Effector CD8-positive, alpha-beta T cell (primary cell): Measurements from ENCODE around the gene NRN1L.
"Not testable (repeated sequence)": the region's sequence is repeated elsewhere in the genome, so short reads cannot be mapped to it uniquely, and the experiment has no call there.

Experiments used
- DNase-seq: peaks from one replicate; lab custom pipeline; 2025; lab: John Stamatoyannopoulos, UW
- total RNA-seq, 4 experiments: gene quantifications; one replicate each; lab custom pipeline; 2026; lab: John Stamatoyannopoulos, UW

NRN1L gene
- 0 to 0.54 (median 0.15) reads per million in 4 experiments for total RNA-seq

DNA sequence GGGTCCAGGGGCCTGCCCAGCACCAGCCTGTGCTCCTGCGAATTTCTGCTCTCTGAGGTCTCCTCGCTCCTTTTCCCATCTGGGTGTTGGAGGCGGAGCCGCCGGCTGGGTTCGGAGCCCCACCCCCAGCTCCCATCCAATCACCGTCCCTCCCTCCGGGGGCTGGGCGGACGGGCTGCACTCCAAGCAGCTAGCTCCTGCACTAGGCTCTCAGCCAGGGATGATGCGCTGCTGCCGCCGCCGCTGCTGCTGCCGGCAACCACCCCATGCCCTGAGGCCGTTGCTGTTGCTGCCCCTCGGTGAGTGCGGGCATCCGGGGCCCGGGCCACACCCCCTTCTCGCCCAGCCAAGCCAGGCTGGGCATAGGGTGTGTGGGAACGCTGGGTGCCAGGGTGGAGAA, at the start of gene NRN1L:
Gene NRN1L (plus strand): TSS at position 202 of the 400 bp plus-strand sequence. CDS start 19 bp downstream, at position 221.
- DNase-seq = no peak

DNA sequence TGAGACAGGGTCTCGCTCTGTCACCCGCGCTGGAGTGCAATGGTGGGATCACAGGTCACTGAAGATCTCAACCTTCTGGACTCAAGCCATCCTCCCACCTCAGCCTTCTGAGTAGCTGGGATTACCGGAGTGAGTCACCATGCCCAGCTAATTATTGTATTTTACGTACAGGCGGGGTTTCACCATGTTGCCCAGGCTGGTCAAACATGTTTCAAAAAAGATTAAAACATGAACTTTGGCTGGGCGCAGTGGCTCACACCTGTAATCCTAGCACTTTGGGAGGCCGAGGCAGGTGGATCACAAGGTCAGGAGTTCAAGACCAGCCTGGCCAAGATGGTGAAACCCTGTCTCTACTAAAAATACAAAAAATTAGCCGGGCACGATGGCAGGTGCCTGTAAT, 47.5 kb upstream of the NRN1L start:
- DNase-seq = not testable (repeated sequence)

GRCh38 chr16:67837811-67838210, 46.9 kb upstream of the NRN1L start:
- no peak for DNase-seq

DNA sequence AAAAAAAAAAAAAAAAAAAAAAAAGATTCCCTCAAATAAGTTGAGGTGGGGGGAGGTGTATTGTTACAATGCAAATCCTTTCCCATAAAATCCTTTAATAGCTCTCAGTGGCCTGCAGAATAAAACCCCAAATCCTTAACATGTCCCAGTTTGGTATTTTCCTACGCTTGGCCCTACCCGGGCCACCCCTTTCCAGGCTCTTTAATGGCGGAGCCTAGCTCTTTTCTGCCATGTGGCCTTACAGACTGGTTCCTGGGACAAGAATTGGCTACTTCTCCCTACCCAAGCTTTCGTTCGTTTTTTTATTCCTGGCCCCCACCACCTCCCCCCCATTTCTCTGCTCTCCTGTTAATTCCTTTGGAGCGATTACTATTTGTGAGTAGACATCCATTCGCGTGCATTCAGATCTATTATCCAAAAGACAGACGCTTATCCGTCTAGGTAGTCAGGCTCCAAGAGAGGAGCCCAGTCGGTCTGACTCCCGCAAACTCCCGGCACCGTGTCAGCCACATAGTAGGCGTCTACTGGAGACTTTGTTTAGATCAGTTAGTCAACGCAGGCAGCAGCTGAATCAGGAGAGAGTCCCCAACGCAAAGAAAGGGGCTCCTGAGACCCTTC, 43.4 kb upstream of the NRN1L start:
- DNase-seq = no peak

DNA sequence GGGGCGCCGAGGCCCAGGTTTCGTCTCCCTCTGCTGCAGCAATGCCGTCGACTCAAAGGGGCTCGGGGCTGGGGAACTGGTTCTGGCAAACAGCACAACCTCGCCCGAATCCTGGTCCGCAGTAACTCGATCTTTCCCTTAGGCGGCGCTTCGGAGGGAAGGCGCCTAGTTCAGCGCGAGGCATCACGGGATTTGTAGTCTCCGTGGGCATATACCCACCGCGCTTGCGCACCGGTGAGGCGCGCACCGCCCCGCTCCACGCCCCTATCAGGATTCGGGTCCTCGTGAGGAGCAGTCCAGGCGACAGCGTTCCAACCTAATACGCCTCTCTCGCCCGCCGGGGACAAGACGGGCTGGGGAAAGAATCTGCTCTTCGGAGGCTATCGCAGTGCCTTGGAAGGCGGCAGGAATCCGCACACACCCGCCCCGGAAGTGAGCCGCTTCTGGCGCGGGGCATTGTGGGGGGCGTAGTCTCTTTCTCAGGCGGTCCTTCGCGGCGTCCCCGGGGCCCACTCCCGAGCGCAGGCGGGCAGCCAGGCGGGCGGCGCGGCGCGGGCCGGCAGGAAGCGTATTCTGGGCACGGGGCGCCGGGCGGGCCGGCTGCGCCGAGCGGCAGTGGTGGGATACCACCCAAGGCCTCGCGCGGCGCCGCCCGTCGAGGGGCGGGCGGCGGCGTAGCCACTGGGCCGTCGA, 42.7 kb upstream of the NRN1L start, which contains the start of gene THAP11:
Gene THAP11 (plus strand): TSS at position 505 of the 693 bp plus-strand sequence. CDS start 235 bp downstream, outside the sequence.
- DNase-seq = peak; percentile 92

GRCh38 chr16:67842509-67843342, 42.0 kb upstream of the NRN1L start:
- peak; percentile 48 for DNase-seq

DNA sequence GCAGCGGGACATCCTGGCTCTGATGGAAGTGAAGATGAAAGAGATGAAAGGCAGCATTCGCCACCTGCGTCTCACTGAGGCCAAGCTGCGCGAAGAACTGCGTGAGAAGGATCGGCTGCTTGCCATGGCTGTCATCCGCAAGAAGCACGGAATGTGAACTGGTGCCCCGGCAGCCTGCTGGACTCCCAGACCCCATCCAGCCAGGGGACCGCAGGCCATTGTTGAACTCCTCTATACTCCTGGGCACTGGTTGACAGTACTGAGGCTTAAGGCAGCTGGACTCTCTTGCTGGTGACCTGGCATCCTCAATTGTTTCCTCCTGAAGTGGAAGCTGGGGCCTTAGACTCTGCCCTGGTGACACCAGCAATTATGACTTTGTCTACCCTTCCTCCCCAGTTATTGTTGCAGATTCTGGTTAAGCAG, 41.3 kb upstream of the NRN1L start:
- DNase-seq = no peak

GRCh38 chr16:67844497-67844896, 40.2 kb upstream of the NRN1L start:
- DNase-seq = no peak

- DNase-seq = no peak
These were observed 39.2 kb upstream of the NRN1L start for GRCh38 chr16:67845291-67846062.

- no peak for DNase-seq
These were observed 38.7 kb upstream of the NRN1L start for GRCh38 chr16:67846063-67846319.

- peak; percentile 90 for DNase-seq
These were observed 38.2 kb upstream of the NRN1L start, which contains the start of gene NUTF2 for GRCh38 chr16:67846320-67847063. Gene NUTF2 (plus strand): TSS chr16:67846933. CDS start chr16:67865131, 18,198 bp downstream.

DNA sequence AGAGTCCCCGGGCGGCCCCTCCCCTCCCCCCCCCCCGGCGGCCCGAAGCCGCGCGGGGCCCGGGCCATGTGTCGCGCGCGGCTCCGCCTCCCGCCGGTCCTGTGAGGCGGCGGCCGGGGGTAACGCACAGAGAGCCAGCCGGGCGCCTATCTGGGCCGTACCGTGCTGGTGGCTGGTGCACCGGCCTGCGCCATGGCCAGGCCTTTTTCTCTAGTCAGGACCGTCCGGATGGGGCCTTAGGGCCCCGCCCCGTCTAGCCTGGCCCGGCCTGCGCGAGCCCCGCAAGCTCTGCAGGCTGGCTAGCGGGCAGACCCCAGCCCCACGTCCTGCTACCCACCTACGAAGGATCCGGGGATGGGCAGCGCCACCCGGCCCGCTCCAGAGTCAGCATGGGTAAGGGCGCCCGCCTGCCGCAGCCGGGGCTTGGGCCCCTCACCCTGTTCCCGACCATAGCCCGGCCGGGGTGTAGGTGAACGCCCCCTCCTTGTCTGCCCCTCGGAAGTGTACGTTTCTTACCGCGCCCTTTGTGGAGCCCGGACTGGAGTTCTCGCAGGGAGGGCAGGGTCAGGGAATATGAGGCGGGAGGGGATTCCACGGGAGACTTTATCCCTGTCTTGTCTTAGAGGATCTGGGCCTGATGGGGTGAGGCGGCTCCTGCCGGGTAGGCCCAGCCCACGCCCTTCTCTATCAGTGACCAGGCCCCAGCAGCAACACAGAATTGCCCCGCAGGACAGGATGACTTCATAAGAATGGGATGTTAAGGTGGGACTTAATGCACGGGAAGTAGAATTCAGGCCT, 37.4 kb upstream of the NRN1L start, which contains the start of gene CENPT:
Gene CENPT (minus strand): TSS at position 630 of the 798 bp plus-strand sequence. CDS start 13,834 bp downstream, outside the sequence.
- peak; percentile 66 for DNase-seq

DNA sequence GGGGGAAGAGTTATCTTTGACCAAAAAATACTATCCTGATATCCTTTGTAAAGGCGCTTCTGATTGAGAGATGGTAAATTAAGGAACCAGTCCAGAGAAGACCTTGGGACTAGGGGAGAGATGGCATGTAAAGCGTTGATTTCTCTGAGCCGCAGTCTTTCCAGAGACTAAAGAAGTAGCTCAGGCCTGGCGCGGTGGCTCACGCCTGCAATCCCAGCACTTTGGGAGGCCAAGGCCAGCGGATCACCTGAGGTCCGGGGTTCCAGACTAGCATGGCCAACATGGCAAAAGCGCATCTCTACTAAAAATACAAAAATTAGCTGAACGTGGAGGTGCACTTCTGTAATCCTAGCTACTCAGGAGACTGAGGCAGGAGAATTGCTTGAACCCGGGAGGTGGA, 36.6 kb upstream of the NRN1L start:
- no peak for DNase-seq

- DNase-seq = no peak
These were observed 31.0 kb upstream of the NRN1L start for GRCh38 chr16:67853670-67854069.

GRCh38 chr16:67855789-67856188, 28.9 kb upstream of the NRN1L start:
- no peak for DNase-seq

GRCh38 chr16:67856927-67857546, 27.6 kb upstream of the NRN1L start:
- DNase-seq = no peak

DNA sequence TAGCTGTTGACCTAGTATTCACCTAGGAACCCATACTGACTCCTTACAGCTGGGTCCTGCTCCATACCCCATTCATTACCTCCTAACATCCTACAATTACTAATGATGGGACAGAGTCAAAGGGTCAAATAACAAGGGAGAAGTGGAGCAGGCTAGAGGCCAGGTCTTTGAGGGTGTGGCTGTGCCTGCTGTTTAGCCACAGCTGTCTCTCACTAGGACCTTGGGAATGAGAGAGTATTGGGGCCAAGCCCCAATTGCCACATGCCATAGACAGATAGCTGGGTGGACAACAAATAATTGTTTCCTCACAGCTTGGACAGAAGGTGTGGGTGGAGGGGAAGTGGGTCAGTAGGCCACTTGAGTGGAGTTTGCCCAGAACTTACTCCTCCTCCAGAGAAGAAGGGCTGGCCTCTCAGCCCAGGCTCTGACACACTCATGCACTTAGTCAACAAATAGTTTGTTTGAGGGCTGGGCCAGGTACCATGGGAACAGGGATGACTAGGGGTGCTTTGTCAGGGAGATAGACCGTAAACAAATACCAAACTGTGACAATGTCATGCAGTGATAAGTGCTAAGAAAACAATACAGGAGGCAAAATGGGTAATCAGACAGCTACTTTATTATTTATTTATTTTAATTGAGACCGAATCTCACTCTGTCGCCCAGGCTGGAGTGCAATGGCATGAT, 27.0 kb upstream of the NRN1L start:
- DNase-seq = no peak

DNA sequence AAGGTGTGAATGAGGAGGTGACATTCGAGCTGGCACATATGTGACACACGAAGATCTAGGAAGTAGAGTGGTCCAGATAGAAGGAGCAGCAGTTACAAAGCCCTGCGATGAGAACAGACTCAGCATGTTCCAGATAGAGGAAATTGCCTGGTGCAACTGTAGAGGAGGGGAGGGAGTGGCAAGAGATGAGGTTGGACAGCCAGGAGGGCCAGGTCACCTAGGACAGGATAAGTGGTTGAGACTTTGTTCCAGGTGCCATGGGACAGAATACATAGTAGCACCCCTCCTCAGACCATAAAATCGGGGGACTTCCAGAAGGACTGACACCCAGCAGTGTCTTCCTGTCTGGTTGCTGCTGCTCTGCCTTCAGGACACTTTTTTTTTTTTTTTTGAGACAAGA, 26.2 kb upstream of the NRN1L start:
- no peak for DNase-seq
